WTC11 (cell line): ENCODE data around the gene IMPDH2. TPM values are rescaled to one million over a fixed set of nuclear protein-coding genes. Genes with fewer than 3 reads are reported as not detected.

ENCODE experiments used
- ATAC-seq: fragments of 200-7000 bp; cut with Tn5 transposase; 2 replicates; pipeline ENCODE4 v1.10.0; 2021; ENCODE audit warnings: mild to moderate bottlenecking, moderate library complexity
- CTCF ChIA-PET: fragments of 300-600 bp; sonication (Branson Sonifier 250); formaldehyde crosslinking; loops from one replicate; lab custom pipeline; 2021; ENCODE audit warnings: antibody characterized with exemption; lab: Charles Lee
- POLR2A ChIA-PET: fragments of 350-600 bp; sonication (Branson Sonifier 250); formaldehyde crosslinking; loops from one replicate; lab custom pipeline; 2021; ENCODE audit warnings: antibody characterized with exemption; lab: Charles Lee
- DNase-seq: peaks from one replicate; pipeline ENCODE4 v3.0.0; 2021; ENCODE audit warnings: low spot score
- H3K27ac Mint-ChIP-seq: 2 replicates; pipeline ENCODE4 v1.8.0; 2021; ENCODE audit warnings: mixed read lengths
- H3K27me3 Mint-ChIP-seq: 2 replicates; pipeline ENCODE4 v1.8.0; 2021; ENCODE audit warnings: low read depth, mild to moderate bottlenecking, moderate library complexity, mixed read lengths
- H3K36me3 Mint-ChIP-seq: 2 replicates; pipeline ENCODE4 v1.8.0; 2021; ENCODE audit warnings: mixed read lengths
- H3K4me1 Mint-ChIP-seq: 2 replicates; pipeline ENCODE4 v1.8.0; 2022; ENCODE audit warnings: mixed read lengths
- H3K4me3 Mint-ChIP-seq: 2 replicates; pipeline ENCODE4 v1.8.0; 2021; ENCODE audit warnings: mild to moderate bottlenecking, moderate library complexity, mixed read lengths
- H3K9me3 Mint-ChIP-seq: 2 replicates; pipeline ENCODE4 v1.8.0; 2021; ENCODE audit warnings: mixed read lengths
- ESRRA ChIP-seq: sonication (generic); formaldehyde crosslinking; IDR thresholded peaks from 2 replicates; pipeline ENCODE4 v1.8.1; 2022; ENCODE audit warnings: mild to moderate bottlenecking, missing genetic modification reagents, borderline replicate concordance
- ETV6 ChIP-seq: sonication (generic); formaldehyde crosslinking; IDR thresholded peaks from 2 replicates; pipeline ENCODE4 v1.8.1; 2022; ENCODE audit warnings: mild to moderate bottlenecking, missing genetic modification reagents
- MYBL2 ChIP-seq: sonication (generic); formaldehyde crosslinking; IDR thresholded peaks from 2 replicates; pipeline ENCODE4 v1.8.1; 2023; ENCODE audit warnings: mild to moderate bottlenecking, moderate library complexity, missing genetic modification reagents
- NFYB ChIP-seq: sonication (generic); formaldehyde crosslinking; conservative IDR thresholded peaks from 2 replicates; pipeline ENCODE4 v1.8.0; 2022; ENCODE audit warnings: low read depth, missing genetic modification reagents
- NR1H2 ChIP-seq: sonication (generic); formaldehyde crosslinking; IDR thresholded peaks from 2 replicates; pipeline ENCODE4 v1.9.0; 2021; ENCODE audit warnings: mild to moderate bottlenecking, moderate library complexity, missing genetic modification reagents
- OVOL2 ChIP-seq: fragments of 250-450 bp; sonication (Bioruptor Pico); IDR thresholded peaks from 2 replicates; pipeline ENCODE4 v1.9.0; 2021; ENCODE audit warnings: mild to moderate bottlenecking, borderline replicate concordance
- ZNF396 ChIP-seq: fragments of 250-450 bp; sonication (Bioruptor Pico); IDR thresholded peaks from 2 replicates; pipeline ENCODE4 v1.8.0; 2021; ENCODE audit warnings: mild to moderate bottlenecking, moderate library complexity, borderline replicate concordance
- ZNF423 ChIP-seq: fragments of 250-450 bp; sonication (Bioruptor Pico); IDR thresholded peaks from 2 replicates; pipeline ENCODE4 v2.1.2; 2022; ENCODE audit warnings: mild to moderate bottlenecking, moderate library complexity
- total RNA-seq: library from RNA; stranded (reverse); gene quantifications from 3 replicates; pipeline ENCODE4 v1.2.3, GENCODE V29; 2021
- TF ChIP-seq, protein P1 (sequence below): sonication (generic); formaldehyde crosslinking; IDR thresholded peaks from 2 replicates; pipeline ENCODE4 v1.8.1; 2022; ENCODE audit warnings: mild to moderate bottlenecking, moderate library complexity, missing genetic modification reagents
- TF ChIP-seq, protein P2 (sequence below): sonication (generic); formaldehyde crosslinking; IDR thresholded peaks from 2 replicates; pipeline ENCODE4 v1.8.0; 2022; ENCODE audit warnings: mild to moderate bottlenecking, missing genetic modification reagents
- TF ChIP-seq, protein P3 (sequence below): sonication (generic); formaldehyde crosslinking; IDR thresholded peaks from 2 replicates; pipeline ENCODE4 v1.8.1; 2022; ENCODE audit warnings: low read depth, missing genetic modification reagents, borderline replicate concordance
- TF ChIP-seq, protein P4 (sequence below): sonication (generic); formaldehyde crosslinking; IDR thresholded peaks from 2 replicates; pipeline ENCODE4 v1.8.0; 2022; ENCODE audit warnings: mild to moderate bottlenecking, missing genetic modification reagents
- TF ChIP-seq, protein P5 (sequence below): sonication (generic); formaldehyde crosslinking; IDR thresholded peaks from 2 replicates; pipeline ENCODE4 v1.8.0; 2023; ENCODE audit warnings: missing genetic modification reagents
- TF ChIP-seq, protein P6 (sequence below): sonication (generic); formaldehyde crosslinking; IDR thresholded peaks from 2 replicates; pipeline ENCODE4 v1.8.0; 2022; ENCODE audit warnings: mild to moderate bottlenecking, missing genetic modification reagents
- TF ChIP-seq, protein P7 (sequence below): fragments of 250-450 bp; sonication (Bioruptor Pico); IDR thresholded peaks from 2 replicates; pipeline ENCODE4 v1.8.0; 2021; ENCODE audit warnings: mild to moderate bottlenecking
- TF ChIP-seq, protein P8 (sequence below): sonication (generic); formaldehyde crosslinking; IDR thresholded peaks from 2 replicates; pipeline ENCODE4 v1.8.1; 2023; ENCODE audit warnings: mild to moderate bottlenecking, missing genetic modification reagents

The IMPDH2 gene
- total RNA-seq, 1 experiment from 2014 or later, result 452 TPM

DNA sequence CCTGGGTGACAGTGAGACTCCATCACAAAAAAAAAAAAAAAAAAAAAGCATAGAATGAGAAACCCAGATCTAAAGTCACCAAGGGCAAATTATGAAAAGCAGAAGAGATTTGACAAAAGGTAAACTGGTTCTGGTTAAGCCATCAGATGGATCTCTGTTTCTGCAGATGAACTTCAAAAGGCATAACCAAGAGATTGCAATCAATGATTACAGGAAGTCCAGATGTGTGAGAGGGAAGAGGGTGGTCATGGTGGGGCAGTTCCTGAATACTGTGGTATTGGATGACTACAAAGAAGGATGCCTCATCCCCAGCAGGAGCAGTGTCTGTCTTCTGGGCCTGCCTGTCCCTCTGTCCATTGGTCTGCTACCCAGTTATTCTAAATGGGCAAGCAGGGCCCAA lies 35.4 kb downstream of the IMPDH2 start (continued):
- TF ChIP-seq, protein P1, sequence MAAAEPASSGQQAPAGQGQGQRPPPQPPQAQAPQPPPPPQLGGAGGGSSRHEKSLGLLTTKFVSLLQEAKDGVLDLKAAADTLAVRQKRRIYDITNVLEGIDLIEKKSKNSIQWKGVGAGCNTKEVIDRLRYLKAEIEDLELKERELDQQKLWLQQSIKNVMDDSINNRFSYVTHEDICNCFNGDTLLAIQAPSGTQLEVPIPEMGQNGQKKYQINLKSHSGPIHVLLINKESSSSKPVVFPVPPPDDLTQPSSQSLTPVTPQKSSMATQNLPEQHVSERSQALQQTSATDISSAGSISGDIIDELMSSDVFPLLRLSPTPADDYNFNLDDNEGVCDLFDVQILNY (CRISPR knock-in tag), result no peak
- TF ChIP-seq NFYB (CRISPR knock-in tag), result no peak
- TF ChIP-seq, all 79 proteins: peak for 0

DNA sequence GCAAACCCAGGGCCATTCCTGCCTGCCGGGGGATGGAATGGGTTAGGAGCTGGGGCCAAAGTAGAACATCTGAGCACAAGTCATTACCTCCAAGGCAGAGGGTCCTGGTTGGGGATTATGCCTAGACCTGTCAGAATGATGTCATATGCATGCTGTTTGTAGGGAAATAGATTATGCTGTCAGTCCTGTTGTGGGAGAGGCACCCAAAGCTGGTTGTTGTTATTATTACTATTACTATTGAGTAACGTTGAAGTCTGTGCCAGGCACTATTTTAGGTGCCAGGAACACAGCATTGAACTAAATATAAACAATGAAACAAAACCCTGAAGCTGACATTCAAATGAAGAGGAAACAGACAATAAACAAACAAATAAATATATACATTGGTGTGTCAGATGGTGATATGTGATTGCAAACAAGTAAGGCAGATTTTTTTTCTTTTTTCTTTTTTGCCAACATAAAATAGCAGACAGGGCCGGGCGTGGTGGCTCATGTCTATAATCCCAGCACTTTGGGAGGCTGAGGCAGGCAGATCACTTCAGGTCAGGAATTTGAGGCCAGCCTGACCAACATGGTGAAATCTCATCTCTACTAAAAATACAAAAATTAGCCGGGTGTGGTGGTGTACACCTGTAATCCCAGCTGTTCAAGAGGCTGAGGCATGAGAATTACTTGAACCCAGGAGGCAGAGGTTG lies 37.2 kb downstream of the IMPDH2 start:
- no peak overlapping the region for H3K27ac Mint-ChIP-seq
- H3K36me3 Mint-ChIP-seq, result peaks cover 4% of the 10 kb centered on the region; the same call in 1 of the 2 replicates
- ATAC-seq, result no peak
- CTCF ChIA-PET, result interaction anchor here (5.9 to 7.6 kb wide), 2 partner anchors 15 to 21 kb away, joined by 86 to 107 read pairs; partner anchors contain the start of gene WDR6
- TF ChIP-seq, protein P2, sequence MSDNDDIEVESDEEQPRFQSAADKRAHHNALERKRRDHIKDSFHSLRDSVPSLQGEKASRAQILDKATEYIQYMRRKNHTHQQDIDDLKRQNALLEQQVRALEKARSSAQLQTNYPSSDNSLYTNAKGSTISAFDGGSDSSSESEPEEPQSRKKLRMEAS, result no peak
- no peak for TF ChIP-seq ZNF396 (CRISPR knock-in tag)
- TF ChIP-seq ZNF423, result no peak
- no peak for TF ChIP-seq OVOL2 (CRISPR knock-in tag)
- TF ChIP-seq ESRRA (CRISPR knock-in tag), result no peak
- TF ChIP-seq, protein P3, sequence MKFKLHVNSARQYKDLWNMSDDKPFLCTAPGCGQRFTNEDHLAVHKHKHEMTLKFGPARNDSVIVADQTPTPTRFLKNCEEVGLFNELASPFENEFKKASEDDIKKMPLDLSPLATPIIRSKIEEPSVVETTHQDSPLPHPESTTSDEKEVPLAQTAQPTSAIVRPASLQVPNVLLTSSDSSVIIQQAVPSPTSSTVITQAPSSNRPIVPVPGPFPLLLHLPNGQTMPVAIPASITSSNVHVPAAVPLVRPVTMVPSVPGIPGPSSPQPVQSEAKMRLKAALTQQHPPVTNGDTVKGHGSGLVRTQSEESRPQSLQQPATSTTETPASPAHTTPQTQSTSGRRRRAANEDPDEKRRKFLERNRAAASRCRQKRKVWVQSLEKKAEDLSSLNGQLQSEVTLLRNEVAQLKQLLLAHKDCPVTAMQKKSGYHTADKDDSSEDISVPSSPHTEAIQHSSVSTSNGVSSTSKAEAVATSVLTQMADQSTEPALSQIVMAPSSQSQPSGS (CRISPR knock-in tag), result no peak
- TF ChIP-seq, all 79 proteins: peak for 0
- no peak for DNase-seq
- POLR2A ChIA-PET, result interaction anchor here (1.2 to 3.6 kb wide), 3 partner anchors 15 to 38 kb away, joined by 3 to 61 read pairs (median 3); partner anchors contain the start of genes IMPDH2 and WDR6
- H3K4me1 Mint-ChIP-seq, result peaks cover 23% of the 10 kb centered on the region
- peak overlapping the region; percentile 83 for H3K4me3 Mint-ChIP-seq
- no peaks in the 10 kb centered on the region for H3K9me3 Mint-ChIP-seq
- no peaks in the 10 kb centered on the region for H3K27me3 Mint-ChIP-seq

DNA sequence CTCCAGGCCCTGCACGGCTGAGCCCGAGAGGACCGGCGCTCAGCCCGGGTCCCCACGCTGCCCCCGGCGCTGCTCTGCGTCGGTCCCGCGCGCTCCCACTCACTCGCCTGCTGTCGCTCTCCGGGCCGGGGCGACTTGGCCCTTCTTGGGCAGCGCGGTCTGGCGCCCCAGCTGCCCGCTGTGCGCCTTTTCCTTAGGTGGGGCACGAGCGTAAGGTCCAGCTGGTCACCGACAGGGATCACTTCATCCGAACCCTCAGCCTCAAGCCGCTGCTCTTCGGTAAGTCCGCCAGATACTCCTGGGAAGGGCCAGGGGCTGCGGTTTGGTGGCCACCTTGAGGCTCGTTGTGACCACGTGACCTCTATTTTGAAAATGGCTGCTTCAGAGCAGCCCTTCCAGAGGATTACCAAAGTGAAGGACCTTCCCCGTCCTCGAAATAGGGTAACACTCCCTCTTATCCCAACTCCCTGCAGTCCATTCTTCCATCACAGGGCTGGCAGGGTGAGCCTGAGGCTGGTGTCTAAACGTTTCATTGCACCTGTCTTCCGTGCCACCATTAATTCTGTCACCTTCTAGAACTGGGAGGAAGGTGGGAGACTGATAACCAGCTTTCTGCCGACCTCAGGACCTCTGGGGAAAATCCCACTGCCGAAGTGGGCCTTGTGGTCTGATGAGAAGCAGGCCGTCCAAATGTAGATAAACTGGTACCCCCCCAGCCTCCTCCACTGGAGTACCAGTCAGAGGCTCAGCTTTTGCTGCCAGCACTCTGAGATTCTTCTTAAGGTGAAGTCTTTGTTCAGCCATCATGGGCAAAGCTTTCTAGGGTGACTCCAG lies 38.3 kb downstream of the IMPDH2 start:
- peak; percentile 43 for DNase-seq
- Mint-ChIP-seq H3K36me3 (peaks cover 4% of the 10 kb centered on the region; the same call in 1 of the 2 replicates), H3K4me1 (peaks cover 23% of the 10 kb centered on the region), H3K9me3 (no peaks in the 10 kb centered on the region), H3K27ac (peak overlapping the region; percentile 53; the same call in 1 of the 2 replicates), H3K4me3 (peak overlapping the region; percentile 83), H3K27me3 (no peaks in the 10 kb centered on the region)
- CTCF ChIA-PET, result interaction anchor here (1.3 to 7.6 kb wide), 3 partner anchors 16 to 251 kb away, joined by 3 to 107 read pairs (median 86); partner anchors contain the start of gene WDR6
- POLR2A ChIA-PET, result interaction anchor here (1.2 to 4.5 kb wide), 4 partner anchors 16 to 39 kb away, joined by 3 to 61 read pairs (median 24); partner anchors contain the start of genes DALRD3, IMPDH2, NDUFAF3 and WDR6
- ATAC-seq, result peak; percentile 13
- TF ChIP-seq MYBL2 (CRISPR knock-in tag), result peak; percentile 27; the same call in 1 of the 2 replicates
- TF ChIP-seq, protein P4, sequence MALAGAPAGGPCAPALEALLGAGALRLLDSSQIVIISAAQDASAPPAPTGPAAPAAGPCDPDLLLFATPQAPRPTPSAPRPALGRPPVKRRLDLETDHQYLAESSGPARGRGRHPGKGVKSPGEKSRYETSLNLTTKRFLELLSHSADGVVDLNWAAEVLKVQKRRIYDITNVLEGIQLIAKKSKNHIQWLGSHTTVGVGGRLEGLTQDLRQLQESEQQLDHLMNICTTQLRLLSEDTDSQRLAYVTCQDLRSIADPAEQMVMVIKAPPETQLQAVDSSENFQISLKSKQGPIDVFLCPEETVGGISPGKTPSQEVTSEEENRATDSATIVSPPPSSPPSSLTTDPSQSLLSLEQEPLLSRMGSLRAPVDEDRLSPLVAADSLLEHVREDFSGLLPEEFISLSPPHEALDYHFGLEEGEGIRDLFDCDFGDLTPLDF, result 0 out of 2 replicates have a peak, but pooled peaks have one; percentile 69
- TF ChIP-seq OVOL2 (CRISPR knock-in tag), result no peak
- TF ChIP-seq, protein P5, sequence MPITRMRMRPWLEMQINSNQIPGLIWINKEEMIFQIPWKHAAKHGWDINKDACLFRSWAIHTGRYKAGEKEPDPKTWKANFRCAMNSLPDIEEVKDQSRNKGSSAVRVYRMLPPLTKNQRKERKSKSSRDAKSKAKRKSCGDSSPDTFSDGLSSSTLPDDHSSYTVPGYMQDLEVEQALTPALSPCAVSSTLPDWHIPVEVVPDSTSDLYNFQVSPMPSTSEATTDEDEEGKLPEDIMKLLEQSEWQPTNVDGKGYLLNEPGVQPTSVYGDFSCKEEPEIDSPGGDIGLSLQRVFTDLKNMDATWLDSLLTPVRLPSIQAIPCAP (CRISPR knock-in tag), result no peak
- peak; percentile 38; the same call in 1 of the 2 replicates for TF ChIP-seq ETV6 (CRISPR knock-in tag)
- no peak for TF ChIP-seq NR1H2 (CRISPR knock-in tag)
- TF ChIP-seq, protein P6, sequence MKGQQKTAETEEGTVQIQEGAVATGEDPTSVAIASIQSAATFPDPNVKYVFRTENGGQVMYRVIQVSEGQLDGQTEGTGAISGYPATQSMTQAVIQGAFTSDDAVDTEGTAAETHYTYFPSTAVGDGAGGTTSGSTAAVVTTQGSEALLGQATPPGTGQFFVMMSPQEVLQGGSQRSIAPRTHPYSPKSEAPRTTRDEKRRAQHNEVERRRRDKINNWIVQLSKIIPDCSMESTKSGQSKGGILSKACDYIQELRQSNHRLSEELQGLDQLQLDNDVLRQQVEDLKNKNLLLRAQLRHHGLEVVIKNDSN (CRISPR knock-in tag), result peak; percentile 92
- TF ChIP-seq, protein P2, result peak; percentile 90
- TF ChIP-seq, protein P7, sequence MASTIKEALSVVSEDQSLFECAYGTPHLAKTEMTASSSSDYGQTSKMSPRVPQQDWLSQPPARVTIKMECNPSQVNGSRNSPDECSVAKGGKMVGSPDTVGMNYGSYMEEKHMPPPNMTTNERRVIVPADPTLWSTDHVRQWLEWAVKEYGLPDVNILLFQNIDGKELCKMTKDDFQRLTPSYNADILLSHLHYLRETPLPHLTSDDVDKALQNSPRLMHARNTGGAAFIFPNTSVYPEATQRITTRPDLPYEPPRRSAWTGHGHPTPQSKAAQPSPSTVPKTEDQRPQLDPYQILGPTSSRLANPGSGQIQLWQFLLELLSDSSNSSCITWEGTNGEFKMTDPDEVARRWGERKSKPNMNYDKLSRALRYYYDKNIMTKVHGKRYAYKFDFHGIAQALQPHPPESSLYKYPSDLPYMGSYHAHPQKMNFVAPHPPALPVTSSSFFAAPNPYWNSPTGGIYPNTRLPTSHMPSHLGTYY (CRISPR knock-in tag), result no peak
- TF ChIP-seq, protein P1 (CRISPR knock-in tag), result peak; percentile 19; the same call in 1 of the 2 replicates
- TF ChIP-seq, protein P8, sequence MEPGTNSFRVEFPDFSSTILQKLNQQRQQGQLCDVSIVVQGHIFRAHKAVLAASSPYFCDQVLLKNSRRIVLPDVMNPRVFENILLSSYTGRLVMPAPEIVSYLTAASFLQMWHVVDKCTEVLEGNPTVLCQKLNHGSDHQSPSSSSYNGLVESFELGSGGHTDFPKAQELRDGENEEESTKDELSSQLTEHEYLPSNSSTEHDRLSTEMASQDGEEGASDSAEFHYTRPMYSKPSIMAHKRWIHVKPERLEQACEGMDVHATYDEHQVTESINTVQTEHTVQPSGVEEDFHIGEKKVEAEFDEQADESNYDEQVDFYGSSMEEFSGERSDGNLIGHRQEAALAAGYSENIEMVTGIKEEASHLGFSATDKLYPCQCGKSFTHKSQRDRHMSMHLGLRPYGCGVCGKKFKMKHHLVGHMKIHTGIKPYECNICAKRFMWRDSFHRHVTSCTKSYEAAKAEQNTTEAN (CRISPR knock-in tag), result peak; percentile 42; the same call in 1 of the 2 replicates
